Endothelial cell of umbilical vein (primary cell): ENCODE results near the gene RUNX2. TPM values are rescaled to one million over a fixed set of nuclear protein-coding genes. Genes with fewer than 3 reads are reported as not detected.

Experiments used
- BruUV-seq: library from RNA; stranded (reverse); fragments of 400-500 nt; replicated peaks from 2 replicates; lab custom pipeline; 2021; lab: Mats Ljungman, UMichigan
- CTCF ChIA-PET: fragments of 300-600, 350-600 bp; sonication (Branson Sonifier 250); formaldehyde crosslinking; loops from one replicate; lab custom pipeline; 2021; ENCODE audit warnings: antibody characterized with exemption, inconsistent platforms; lab: Charles Lee
- POLR2A ChIA-PET: fragments of 300-600, 350-600 bp; sonication (Branson Sonifier 250); formaldehyde crosslinking; loops from one replicate; lab custom pipeline; 2021; ENCODE audit warnings: antibody characterized with exemption, inconsistent platforms; lab: Charles Lee
- DNase-seq: peaks from one replicate; pipeline ENCODE4 v3.0.0-alpha.2; 2011; ENCODE audit warnings: low read depth, low spot score
- FAIRE-seq: peaks from 2 replicates; lab custom pipeline; 2011; peaks lifted over from hg19 to GRCh38; lab: Jason Lieb, UNC
- H2AFZ ChIP-seq: 2 replicates; pipeline ENCODE4 v1.6.0; 2012; ENCODE audit warnings: low read depth, low read length, control low read depth, inconsistent platforms
- H3K27ac ChIP-seq: 2 replicates; pipeline ENCODE4 v1.5.1; 2011; ENCODE audit warnings: low read depth, mild to moderate bottlenecking, control low read depth, low read length, moderate library complexity; ENCODE audit not compliant: insufficient read depth
- H3K27me3 ChIP-seq, 2 experiments: 2 replicates each; pipeline versions ENCODE4 v1.6.0 to v1.6.1; 2011; ENCODE audit warnings: low read length in 2 of 2, mixed read lengths in 1 of 2; ENCODE audit not compliant: control insufficient read depth in 2 of 2, insufficient read depth in 2 of 2
- H3K36me3 ChIP-seq, 2 experiments: 2 replicates in 1 of 2; 3 replicates in 1 of 2; pipeline ENCODE4 v1.5.1; 2011; ENCODE audit warnings: low read length in 2 of 2, mild to moderate bottlenecking in 1 of 2, moderate library complexity in 1 of 2; ENCODE audit not compliant: control insufficient read depth in 2 of 2, insufficient read depth in 2 of 2; ENCODE audit errors: extremely low read depth in 1 of 2
- H3K4me1 ChIP-seq: 3 replicates; pipeline ENCODE4 v1.5.1; 2011; ENCODE audit warnings: mild to moderate bottlenecking, low read length; ENCODE audit not compliant: control insufficient read depth, insufficient read depth; ENCODE audit errors: extremely low read depth
- H3K4me2 ChIP-seq: 2 replicates; pipeline ENCODE4 v1.6.1; 2011; ENCODE audit warnings: low read length, control low read depth, mixed read lengths; ENCODE audit not compliant: insufficient read depth
- H3K4me3 ChIP-seq, 3 experiments: fragments of 200-600 bp in 1 of 3; sonication (generic), shearing (Covaris generic) in 1 of 3; replicated peaks in 1 of 3; 2 replicates each; pipeline ENCODE4 v1.5.1; 2011 to 2016; ENCODE audit warnings: control low read depth in 3 of 3, low read length in 3 of 3, mild to moderate bottlenecking in 2 of 3, inconsistent platforms in 1 of 3, low read depth in 1 of 3, moderate library complexity in 1 of 3; ENCODE audit not compliant: insufficient read depth in 1 of 3
- H3K79me2 ChIP-seq: 2 replicates; pipeline ENCODE4 v1.6.0; 2012; ENCODE audit warnings: low read length, inconsistent platforms; ENCODE audit not compliant: control insufficient read depth, insufficient read depth
- H3K9ac ChIP-seq: replicated peaks from 2 replicates; pipeline ENCODE3; 2011; ENCODE audit warnings: low read length, control low read depth; ENCODE audit not compliant: insufficient read depth; ENCODE audit errors: extremely low read depth
- H3K9me1 ChIP-seq: replicated peaks from 3 replicates; pipeline ENCODE4 v1.6.0; 2011; ENCODE audit warnings: mild to moderate bottlenecking, low read length; ENCODE audit not compliant: control insufficient read depth, insufficient read depth; ENCODE audit errors: extremely low read depth
- H3K9me3 ChIP-seq: replicated peaks from 2 replicates; pipeline ENCODE4 v1.5.1; 2012; ENCODE audit warnings: low read length, inconsistent platforms; ENCODE audit not compliant: control insufficient read depth, insufficient read depth
- H4K20me1 ChIP-seq: replicated peaks from 2 replicates; pipeline ENCODE3; 2011; ENCODE audit warnings: mild to moderate bottlenecking, low read length; ENCODE audit not compliant: control insufficient read depth, insufficient read depth; ENCODE audit errors: extremely low read depth
- EZH2 ChIP-seq: IDR thresholded peaks from 2 replicates; pipeline ENCODE4 v1.6.1; 2012; ENCODE audit warnings: borderline replicate concordance, low read depth, mild to moderate bottlenecking, moderate library complexity, low read length, inconsistent platforms; ENCODE audit not compliant: severe bottlenecking
- FOS ChIP-seq: IDR thresholded peaks from 2 replicates; pipeline ENCODE4 v1.6.1; 2011; ENCODE audit warnings: mild to moderate bottlenecking, low read length, moderate library complexity, borderline replicate concordance; ENCODE audit not compliant: insufficient read depth
- GATA2 ChIP-seq: IDR thresholded peaks from 2 replicates; pipeline ENCODE4 v1.7.0; 2011; ENCODE audit warnings: low read depth, mild to moderate bottlenecking, moderate library complexity, mixed read lengths, low read length; ENCODE audit not compliant: insufficient read length, insufficient read depth
- JUN ChIP-seq: IDR thresholded peaks from 2 replicates; pipeline ENCODE4 v1.6.1; 2011; ENCODE audit warnings: borderline replicate concordance, low read depth; ENCODE audit not compliant: insufficient read length, insufficient read depth
- MYC ChIP-seq: IDR thresholded peaks from one replicate; pipeline ENCODE4 v1.6.1; 2011; ENCODE audit warnings: mild to moderate bottlenecking, low read depth, low read length
- POLR2A ChIP-seq: IDR thresholded peaks from 2 replicates; pipeline ENCODE4 v1.6.1; 2012; ENCODE audit warnings: low read depth, mild to moderate bottlenecking, control low read depth, low read length
- POLR2AphosphoS5 ChIP-seq: IDR thresholded peaks from 2 replicates; pipeline ENCODE4 v1.6.1; 2012; ENCODE audit warnings: low read depth, mild to moderate bottlenecking, control low read depth, low read length, moderate library complexity; ENCODE audit not compliant: insufficient read depth
- dilution Hi-C: fragments of 300-500 bp; cut with MboI; formaldehyde crosslinking; loops from one replicate; pipeline ENCODE4 v1.15.0; 2019; ENCODE audit warnings: low sequenced_read_pairs; ENCODE audit not compliant: extremely low pct_ligation_motif_present
- intact Hi-C: fragments of 100-400 bp; cut with micrococcal nuclease; formaldehyde crosslinking; loops from one replicate; pipeline ENCODE4 v1.10.0; 2022
- polyA plus RNA-seq, 4 experiments: library from polyadenylated mRNA; depleted of rRNA in 3 of 4; stranded (reverse) in 3 of 4; unstranded in 1 of 4; fragments of >200 nt; gene quantifications; 2 replicates each; pipeline versions ENCODE4 v1.2.1 to v1.2.3, GENCODE V29; 2011 to 2012; ENCODE audit warnings: missing spikeins in 1 of 4
- total RNA-seq: library from RNA; stranded (reverse); gene quantifications from 2 replicates; pipeline ENCODE4 v1.2.3, GENCODE V29; 2021
- TF ChIP-seq, protein P1 (sequence below): IDR thresholded peaks from 2 replicates; pipeline ENCODE4 v1.6.1; 2011; ENCODE audit not compliant: insufficient read depth, insufficient read length
- TF ChIP-seq, protein P2 (sequence below), 2 donors: IDR thresholded peaks; 1 replicate in 1 of 2; 2 replicates in 1 of 2; pipeline ENCODE4 v1.5.1; 2011; ENCODE audit warnings: low read length in 2 of 2, mild to moderate bottlenecking in 2 of 2, moderate library complexity in 2 of 2, control low read depth in 1 of 2, inconsistent platforms in 1 of 2, low read depth in 1 of 2; ENCODE audit not compliant: insufficient read depth in 1 of 2; ENCODE audit errors: extremely low read depth in 1 of 2

Gene RUNX2
- total and polyA plus RNA-seq, 2 donors (not counting 3 experiments of a cell fraction or from before 2014, with no cell fraction given): 0.06 TPM; not detected in 1

DNA sequence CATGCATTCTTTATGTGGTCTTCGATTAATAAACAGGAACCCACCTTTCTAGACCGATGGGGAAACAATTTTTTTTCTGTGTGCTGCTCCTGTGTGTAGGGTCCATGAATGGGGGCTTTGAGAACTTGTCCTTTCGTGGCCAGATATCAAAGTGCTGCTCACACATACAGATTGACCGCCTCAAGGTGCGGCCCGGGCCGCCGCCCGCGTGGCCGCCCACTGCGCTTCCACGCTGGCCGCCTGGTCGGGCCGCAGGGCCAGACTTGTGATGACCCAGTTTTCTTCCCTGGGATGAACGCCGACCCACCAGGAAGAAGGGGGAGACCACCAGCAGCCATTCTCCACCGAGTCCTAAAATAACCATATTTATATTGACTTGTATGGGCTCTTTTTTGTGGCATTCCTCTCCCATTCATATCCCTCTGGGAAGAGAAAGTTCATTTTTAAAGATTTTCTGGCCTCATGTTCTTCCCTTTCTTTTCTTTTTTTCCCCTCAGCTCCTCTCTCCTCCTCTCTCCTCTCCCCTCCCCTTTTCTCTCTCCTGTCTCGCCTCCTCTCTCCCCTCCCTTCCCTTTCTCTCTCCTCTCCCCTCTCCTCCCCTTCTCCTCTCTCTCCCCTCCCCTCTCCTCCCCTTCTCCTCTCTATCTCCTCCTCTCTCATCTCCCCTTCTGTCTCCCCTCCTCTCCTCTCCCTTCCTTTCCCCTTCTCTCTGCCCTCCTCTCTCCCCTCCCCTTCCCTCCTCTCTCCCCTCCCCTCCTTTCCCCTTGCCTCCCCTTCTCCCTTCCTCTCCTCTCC is 314.4 kb downstream of the RUNX2 start:
- H3K4me1 ChIP-seq: no peaks in the 10 kb centered on the region
- no peak overlapping the region for H2AFZ ChIP-seq
- peaks cover 3 to 8% of the 10 kb centered on the region in 2 experiments for H3K27me3 ChIP-seq
- BruUV-seq: no TSS peak
- H3K27ac ChIP-seq: no peak overlapping the region
- no peak overlapping the region for H3K4me2 ChIP-seq
- no peaks in the 10 kb centered on the region for H3K9me1 ChIP-seq
- H3K9me3 ChIP-seq: no peaks in the 10 kb centered on the region
- intact Hi-C loops (no loop called here), dilution Hi-C loops (no loop called here)
- DNase-seq: no peak
- no peaks in the 10 kb centered on the region for H3K36me3 ChIP-seq
- ChIA-PET CTCF (no interaction called here), POLR2A (no interaction called here)
- no peak for FAIRE-seq
- no peaks in the 10 kb centered on the region for H4K20me1 ChIP-seq
- no peak for TF ChIP-seq EZH2
- no peak for TF ChIP-seq JUN
- no peak for TF ChIP-seq MYC
- TF ChIP-seq, protein P1, sequence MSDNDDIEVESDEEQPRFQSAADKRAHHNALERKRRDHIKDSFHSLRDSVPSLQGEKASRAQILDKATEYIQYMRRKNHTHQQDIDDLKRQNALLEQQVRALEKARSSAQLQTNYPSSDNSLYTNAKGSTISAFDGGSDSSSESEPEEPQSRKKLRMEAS: no peak
- TF ChIP-seq, protein P2, sequence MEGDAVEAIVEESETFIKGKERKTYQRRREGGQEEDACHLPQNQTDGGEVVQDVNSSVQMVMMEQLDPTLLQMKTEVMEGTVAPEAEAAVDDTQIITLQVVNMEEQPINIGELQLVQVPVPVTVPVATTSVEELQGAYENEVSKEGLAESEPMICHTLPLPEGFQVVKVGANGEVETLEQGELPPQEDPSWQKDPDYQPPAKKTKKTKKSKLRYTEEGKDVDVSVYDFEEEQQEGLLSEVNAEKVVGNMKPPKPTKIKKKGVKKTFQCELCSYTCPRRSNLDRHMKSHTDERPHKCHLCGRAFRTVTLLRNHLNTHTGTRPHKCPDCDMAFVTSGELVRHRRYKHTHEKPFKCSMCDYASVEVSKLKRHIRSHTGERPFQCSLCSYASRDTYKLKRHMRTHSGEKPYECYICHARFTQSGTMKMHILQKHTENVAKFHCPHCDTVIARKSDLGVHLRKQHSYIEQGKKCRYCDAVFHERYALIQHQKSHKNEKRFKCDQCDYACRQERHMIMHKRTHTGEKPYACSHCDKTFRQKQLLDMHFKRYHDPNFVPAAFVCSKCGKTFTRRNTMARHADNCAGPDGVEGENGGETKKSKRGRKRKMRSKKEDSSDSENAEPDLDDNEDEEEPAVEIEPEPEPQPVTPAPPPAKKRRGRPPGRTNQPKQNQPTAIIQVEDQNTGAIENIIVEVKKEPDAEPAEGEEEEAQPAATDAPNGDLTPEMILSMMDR (IDR thresholded peaks at IDR 0.05; ENCODE audit: extremely low read depth in 1 of 2, insufficient read depth in 1 of 2, low read depth in 1 of 2, low read length in 2 of 2): no peak
- TF ChIP-seq GATA2: no peak
- TF ChIP-seq POLR2AphosphoS5: no peak
- no peak for TF ChIP-seq POLR2A
- no peak for TF ChIP-seq FOS
- no peak overlapping the region for H3K9ac ChIP-seq
- H3K79me2 ChIP-seq: no peaks in the 10 kb centered on the region
- no peak overlapping the region for H3K4me3 ChIP-seq
